Neuronal stem cell (in vitro differentiated cells): Measurements from ENCODE around the gene WWOX.

Experiments
- DNase-seq: peaks from one replicate; pipeline ENCODE4 v3.0.0-alpha.2; 2013; ENCODE audit warnings: low spot score
- H2AFZ ChIP-seq: one replicate; pipeline ENCODE4 v1.6.1; 2013; ENCODE audit warnings: mild to moderate bottlenecking, low read length, inconsistent platforms
- H2AK5ac ChIP-seq: 2 replicates; pipeline ENCODE4 v1.6.1; 2013; ENCODE audit warnings: low read depth, mild to moderate bottlenecking, inconsistent platforms, low read length, moderate library complexity, mixed read lengths
- H2BK120ac ChIP-seq: 2 replicates; pipeline ENCODE4 v1.6.1; 2013; ENCODE audit warnings: low read depth, mild to moderate bottlenecking, inconsistent platforms, low read length, moderate library complexity, mixed read lengths
- H2BK12ac ChIP-seq: one replicate; pipeline ENCODE4 v1.6.1; 2013; ENCODE audit warnings: low read length, inconsistent platforms
- H2BK15ac ChIP-seq: 2 replicates; pipeline ENCODE4 v1.6.1; 2013; ENCODE audit warnings: mild to moderate bottlenecking, low read length, inconsistent platforms, mixed read lengths
- H2BK5ac ChIP-seq: one replicate; pipeline ENCODE4 v1.6.1; 2013; ENCODE audit warnings: inconsistent platforms, mild to moderate bottlenecking, low read length, moderate library complexity
- H3K14ac ChIP-seq: one replicate; pipeline ENCODE4 v1.6.1; 2013; ENCODE audit warnings: low read length, inconsistent platforms
- H3K18ac ChIP-seq: 2 replicates; pipeline ENCODE4 v1.6.1; 2013; ENCODE audit warnings: low read length, inconsistent platforms
- H3K23ac ChIP-seq: 2 replicates; pipeline ENCODE4 v1.6.1; 2013; ENCODE audit warnings: low read depth, mild to moderate bottlenecking, mixed read lengths, low read length, inconsistent platforms; ENCODE audit not compliant: poor library complexity
- H3K27ac ChIP-seq: replicated peaks from 3 replicates; pipeline ENCODE4 v1.5.1; 2013; ENCODE audit warnings: low read length, inconsistent platforms
- H3K27me3 ChIP-seq, 3 experiments: 2 replicates each; pipeline ENCODE4 v1.6.1; 2013; ENCODE audit warnings: low read length in 3 of 3, mild to moderate bottlenecking in 2 of 3, inconsistent platforms in 1 of 3, low read depth in 1 of 3, mixed read lengths in 1 of 3, moderate library complexity in 1 of 3; ENCODE audit not compliant: control insufficient read depth in 3 of 3, insufficient read depth in 3 of 3
- H3K36me3 ChIP-seq, 2 donors: replicated peaks in 1 of 2; 2 replicates each; pipeline ENCODE4 v1.6.1; 2013; ENCODE audit warnings: low read length in 2 of 2; ENCODE audit not compliant: control insufficient read depth in 2 of 2, insufficient read depth in 2 of 2
- H3K4ac ChIP-seq: 2 replicates; pipeline ENCODE4 v1.6.1; 2013; ENCODE audit warnings: inconsistent platforms, mild to moderate bottlenecking, low read length, moderate library complexity
- H3K4me1 ChIP-seq, 2 donors: 1 replicate in 1 of 2; 2 replicates in 1 of 2; pipeline ENCODE4 v1.6.1; 2013; ENCODE audit warnings: low read length in 2 of 2, low read depth in 1 of 2; ENCODE audit not compliant: control insufficient read depth in 2 of 2, insufficient read depth in 1 of 2
- H3K4me2 ChIP-seq: one replicate; pipeline ENCODE4 v1.6.1; 2013; ENCODE audit warnings: mild to moderate bottlenecking, low read length, inconsistent platforms; ENCODE audit not compliant: insufficient read depth, poor library complexity, severe bottlenecking
- H3K4me3 ChIP-seq, 2 donors: 2 replicates each; pipeline ENCODE4 v1.5.1; 2013; ENCODE audit warnings: low read length in 2 of 2, mild to moderate bottlenecking in 2 of 2, inconsistent platforms in 1 of 2, moderate library complexity in 1 of 2
- H3K79me1 ChIP-seq: one replicate; pipeline ENCODE4 v1.6.1; 2013; ENCODE audit warnings: low read depth, mild to moderate bottlenecking, inconsistent platforms, low read length, moderate library complexity
- H3K9ac ChIP-seq: one replicate; pipeline ENCODE4 v1.6.1; 2013; ENCODE audit warnings: mild to moderate bottlenecking, low read depth, low read length, inconsistent platforms; ENCODE audit not compliant: poor library complexity
- H3K9me3 ChIP-seq, 2 donors: replicated peaks in 1 of 2; 2 replicates each; pipeline versions ENCODE3 to v1.6.1; 2013; ENCODE audit warnings: low read length in 2 of 2, mild to moderate bottlenecking in 2 of 2, inconsistent platforms in 1 of 2, low read depth in 1 of 2, mixed read lengths in 1 of 2, moderate library complexity in 1 of 2; ENCODE audit not compliant: control insufficient read depth in 2 of 2, insufficient read depth in 1 of 2
- H4K8ac ChIP-seq: one replicate; pipeline ENCODE4 v1.6.1; 2013; ENCODE audit warnings: low read depth, mild to moderate bottlenecking, inconsistent platforms, low read length, moderate library complexity
- H4K91ac ChIP-seq: one replicate; pipeline ENCODE4 v1.6.1; 2013; ENCODE audit warnings: low read length, low read depth, mild to moderate bottlenecking, inconsistent platforms; ENCODE audit not compliant: poor library complexity
- WGBS, 2 donors: extraction: QIAGEN DNeasy Blood & Tissue Kit; methylation state at CpG; one replicate each; pipeline ENCODE4 v1.1.7; 2013; ENCODE audit warnings: missing lambda C conversion rate in 2 of 2, mixed read lengths in 1 of 2; ENCODE audit not compliant: insufficient read length in 2 of 2, insufficient replicate concordance in 1 of 2; ENCODE audit errors: extremely low coverage in 2 of 2; 5-methylcytosine and 5-hydroxymethylcytosine counted together

The WWOX gene

DNA sequence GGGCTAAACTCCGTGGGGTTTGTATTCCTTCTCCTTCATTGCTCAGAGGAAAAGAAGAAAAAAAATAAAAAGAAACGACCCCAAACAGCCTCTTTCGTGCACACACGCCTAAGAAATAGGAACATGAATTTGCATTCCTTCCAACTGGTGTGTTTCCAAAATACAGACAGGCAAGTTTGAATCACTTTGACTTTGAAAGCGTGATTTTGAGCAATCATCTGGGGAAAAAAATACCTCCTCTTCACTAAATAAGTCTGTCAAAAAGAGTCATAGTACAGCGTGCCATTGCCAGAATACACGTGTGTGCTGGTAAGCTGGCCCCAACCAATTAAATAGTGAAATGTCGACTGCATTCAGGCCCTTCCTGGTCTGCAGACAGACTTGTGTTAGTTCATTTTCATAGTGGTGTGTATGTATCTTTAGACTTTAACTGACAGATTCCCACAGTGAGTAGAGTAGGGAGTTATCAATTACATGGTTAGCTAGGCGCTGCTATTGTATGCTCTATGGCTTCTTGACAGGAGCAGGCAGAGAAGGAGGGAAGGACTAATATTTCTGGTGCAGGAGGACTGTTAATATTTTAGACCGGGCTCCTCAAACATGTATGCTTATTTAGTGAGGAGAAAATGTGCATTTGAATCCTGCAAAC lies 882.8 kb downstream of the WWOX start:
- no peak overlapping the region for H3K18ac ChIP-seq
- no peak overlapping the region for H3K23ac ChIP-seq
- H2AK5ac ChIP-seq: no peak overlapping the region
- no peaks in the 10 kb centered on the region for H3K27me3 ChIP-seq
- no peak overlapping the region for H3K9ac ChIP-seq
- H3K4ac ChIP-seq: no peak overlapping the region
- no peak overlapping the region for H3K27ac ChIP-seq
- H3K9me3 ChIP-seq: peaks cover 0 to 6% of the 10 kb centered on the region in 2 donors
- no peak overlapping the region for H2BK5ac ChIP-seq
- H2AFZ ChIP-seq: peak overlapping the region; percentile 4
- no peak overlapping the region for H2BK120ac ChIP-seq
- H4K91ac ChIP-seq: no peak overlapping the region
- no CpG with 5 or more reads among the region's 10 CpGs for WGBS, 2 donors
- H3K14ac ChIP-seq: no peak overlapping the region
- no peak overlapping the region for H3K4me2 ChIP-seq
- no peak overlapping the region for H4K8ac ChIP-seq
- H2BK12ac ChIP-seq: no peak overlapping the region
- H2BK15ac ChIP-seq: no peak overlapping the region
- DNase-seq: no peak
- peaks cover 0 to 9% of the 10 kb centered on the region in 2 donors for H3K4me1 ChIP-seq
- H3K79me1 ChIP-seq: no peaks in the 10 kb centered on the region
- H3K36me3 ChIP-seq: no peaks in the 10 kb centered on the region
- H3K4me3 ChIP-seq: no peak overlapping the region

DNA sequence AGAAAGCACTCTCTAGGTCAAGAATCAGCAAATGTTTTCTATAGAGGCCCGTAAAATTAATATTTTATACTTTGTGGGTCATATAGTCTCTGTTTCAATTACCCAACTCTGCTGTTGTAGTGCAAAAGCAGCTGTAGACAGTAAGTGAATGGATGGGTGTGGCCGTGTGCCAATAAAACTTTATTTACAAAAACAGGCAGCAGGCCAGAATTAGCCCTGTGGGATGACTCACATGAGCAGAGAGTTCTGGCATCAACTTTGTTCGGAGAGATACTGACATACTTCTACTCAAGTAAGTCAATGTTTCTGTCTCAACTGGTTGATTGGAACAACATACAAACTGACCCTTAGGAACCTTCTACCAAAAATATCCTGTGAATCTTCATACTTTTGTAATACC lies 884.9 kb downstream of the WWOX start:
- H2AK5ac ChIP-seq: no peak overlapping the region
- H3K9ac ChIP-seq: no peak overlapping the region
- H3K9me3 ChIP-seq: peaks cover 0 to 6% of the 10 kb centered on the region in 2 donors
- H3K4me3 ChIP-seq: no peak overlapping the region
- no peak overlapping the region for H3K23ac ChIP-seq
- no peak overlapping the region for H4K91ac ChIP-seq
- no peak overlapping the region for H3K27ac ChIP-seq
- no peak overlapping the region for H3K14ac ChIP-seq
- no peak overlapping the region for H2AFZ ChIP-seq
- no peaks in the 10 kb centered on the region for H3K36me3 ChIP-seq
- no peaks in the 10 kb centered on the region for H3K79me1 ChIP-seq
- H4K8ac ChIP-seq: no peak overlapping the region
- H2BK120ac ChIP-seq: no peak overlapping the region
- H3K27me3 ChIP-seq: no peaks in the 10 kb centered on the region
- no peak overlapping the region for H3K4me2 ChIP-seq
- H3K18ac ChIP-seq: no peak overlapping the region
- H3K4ac ChIP-seq: no peak overlapping the region
- no peak for DNase-seq
- no peak overlapping the region for H2BK15ac ChIP-seq
- peaks cover 4 to 9% of the 10 kb centered on the region in 2 donors for H3K4me1 ChIP-seq
- H2BK12ac ChIP-seq: no peak overlapping the region
- WGBS, 2 donors: no CpG with 5 or more reads among the region's 3 CpGs
- H2BK5ac ChIP-seq: no peak overlapping the region

DNA sequence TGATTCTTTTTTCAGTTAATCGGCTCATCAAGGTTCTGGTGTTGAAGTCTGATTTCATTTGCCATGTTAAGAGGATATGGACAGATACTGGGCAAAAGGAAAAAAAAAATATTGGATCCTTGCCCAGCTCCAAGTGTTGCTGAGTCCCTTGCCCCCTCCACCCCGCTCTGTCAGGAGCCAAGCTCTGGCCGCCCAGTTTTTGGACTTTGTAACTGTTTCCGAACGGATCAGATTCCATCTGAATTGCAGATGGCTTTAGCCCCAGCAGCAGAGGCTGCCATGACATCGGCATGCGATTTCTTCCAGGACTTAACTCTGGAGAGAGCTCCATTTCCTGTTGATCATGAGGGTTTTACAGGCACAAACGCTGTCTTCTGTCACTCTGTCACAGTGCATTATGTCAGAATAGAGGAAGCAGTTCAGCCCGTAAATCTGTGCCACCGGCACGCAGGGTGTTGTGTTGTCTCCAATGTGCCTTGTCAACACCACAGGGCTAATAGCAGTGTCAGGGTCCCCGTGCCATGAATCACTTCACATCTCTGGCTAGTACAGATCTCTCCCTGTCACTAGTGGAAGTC lies 885.5 kb downstream of the WWOX start:
- no peak overlapping the region for H3K18ac ChIP-seq
- H4K91ac ChIP-seq: no peak overlapping the region
- WGBS, 2 donors: no CpG with 5 or more reads among the region's 12 CpGs
- no peak overlapping the region for H3K4me3 ChIP-seq
- no peak overlapping the region for H3K23ac ChIP-seq
- no peaks in the 10 kb centered on the region for H3K79me1 ChIP-seq
- no peak overlapping the region for H4K8ac ChIP-seq
- H2BK12ac ChIP-seq: no peak overlapping the region
- no peak overlapping the region for H2BK15ac ChIP-seq
- no peak overlapping the region for H2BK120ac ChIP-seq
- H3K9ac ChIP-seq: peak overlapping the region; percentile 24
- no peak for DNase-seq
- H3K14ac ChIP-seq: peak overlapping the region; percentile 31
- no peaks in the 10 kb centered on the region for H3K36me3 ChIP-seq
- peaks cover 6 to 9% of the 10 kb centered on the region in 2 donors for H3K4me1 ChIP-seq
- no peak overlapping the region for H3K4me2 ChIP-seq
- peaks cover 0 to 2% (median 0%) of the 10 kb centered on the region in 3 experiments for H3K27me3 ChIP-seq
- H2AK5ac ChIP-seq: no peak overlapping the region
- H2AFZ ChIP-seq: peak overlapping the region; percentile 71
- no peak overlapping the region for H2BK5ac ChIP-seq
- no peak overlapping the region for H3K4ac ChIP-seq
- H3K27ac ChIP-seq: no peak overlapping the region
- H3K9me3 ChIP-seq: peaks cover 0 to 6% of the 10 kb centered on the region in 2 donors

DNA sequence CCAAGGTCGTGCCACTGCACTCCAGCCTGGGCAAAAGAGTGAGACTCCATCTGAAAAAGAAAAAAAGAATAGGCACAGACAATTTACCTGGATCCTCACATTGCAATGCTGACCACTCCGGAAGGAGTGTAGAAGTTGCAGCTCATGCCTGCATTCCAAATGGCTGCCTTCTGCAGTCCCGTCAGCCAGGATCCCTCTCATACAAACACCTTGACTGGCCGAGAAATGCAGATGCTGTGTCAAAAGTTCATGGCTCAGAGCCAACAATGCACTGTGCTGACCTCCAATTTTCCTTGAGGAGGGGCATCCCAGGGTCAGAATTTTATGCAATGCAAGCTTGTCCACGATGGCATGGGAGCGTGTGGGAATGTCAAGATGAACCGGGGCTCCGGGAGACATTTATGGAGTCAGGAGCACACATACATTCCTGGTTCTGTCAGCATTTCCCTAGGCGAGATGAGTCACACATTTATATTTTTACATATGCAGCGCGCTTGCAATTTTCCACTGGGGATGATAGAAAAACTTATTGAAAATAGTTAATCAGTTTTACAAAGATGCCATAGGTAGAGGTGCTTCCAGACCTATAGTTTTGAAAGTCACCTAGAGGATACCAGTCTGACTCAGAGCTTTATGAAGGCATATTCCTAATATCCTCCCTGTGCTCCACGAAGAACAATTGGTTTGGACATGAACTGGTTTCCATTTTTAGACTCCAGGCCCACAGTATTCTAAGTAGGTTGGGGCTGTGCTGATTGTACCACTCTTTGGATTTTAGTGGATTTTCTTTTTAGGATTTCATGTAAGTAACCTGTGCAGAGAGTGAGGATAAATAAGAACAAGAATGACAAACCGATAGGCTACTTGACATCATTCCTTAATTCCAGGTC lies 886.5 kb downstream of the WWOX start:
- H3K79me1 ChIP-seq: no peaks in the 10 kb centered on the region
- no peak overlapping the region for H2AK5ac ChIP-seq
- no peak overlapping the region for H2BK12ac ChIP-seq
- peaks cover 11 to 12% of the 10 kb centered on the region in 2 donors for H3K4me1 ChIP-seq
- no peak for DNase-seq
- no peak overlapping the region for H3K27ac ChIP-seq
- no peak overlapping the region for H2BK15ac ChIP-seq
- peak overlapping the region; percentile 25 for H3K14ac ChIP-seq
- no peak overlapping the region for H3K4me2 ChIP-seq
- H3K36me3 ChIP-seq: no peaks in the 10 kb centered on the region
- H2BK5ac ChIP-seq: no peak overlapping the region
- no peak overlapping the region for H4K8ac ChIP-seq
- no peak overlapping the region for H3K23ac ChIP-seq
- H3K4me3 ChIP-seq: no peak overlapping the region
- H2BK120ac ChIP-seq: no peak overlapping the region
- no peak overlapping the region for H3K4ac ChIP-seq
- peaks cover 0 to 2% (median 0%) of the 10 kb centered on the region in 3 experiments for H3K27me3 ChIP-seq
- H4K91ac ChIP-seq: no peak overlapping the region
- no CpG with 5 or more reads among the region's 13 CpGs for whole genome bisulfite sequencing, 2 donors
- H3K18ac ChIP-seq: no peak overlapping the region
- no peak overlapping the region for H2AFZ ChIP-seq
- no peak overlapping the region for H3K9ac ChIP-seq
- peaks cover 0 to 6% of the 10 kb centered on the region in 2 donors for H3K9me3 ChIP-seq
